GM21526 (cell line): ENCODE results near the gene CES4A.
"Not testable (repeated sequence)": the region's sequence is repeated elsewhere in the genome, so short reads cannot be mapped to it uniquely, and the experiment has no call there.

Experiments used
- ATAC-seq: cut with Tn5 transposase; IDR thresholded peaks from one replicate; pipeline ENCODE4 v1.9.1; 2021; ENCODE audit warnings: moderate library complexity; ENCODE audit not compliant: unreplicated experiment, low FRiP score

CES4A gene

DNA sequence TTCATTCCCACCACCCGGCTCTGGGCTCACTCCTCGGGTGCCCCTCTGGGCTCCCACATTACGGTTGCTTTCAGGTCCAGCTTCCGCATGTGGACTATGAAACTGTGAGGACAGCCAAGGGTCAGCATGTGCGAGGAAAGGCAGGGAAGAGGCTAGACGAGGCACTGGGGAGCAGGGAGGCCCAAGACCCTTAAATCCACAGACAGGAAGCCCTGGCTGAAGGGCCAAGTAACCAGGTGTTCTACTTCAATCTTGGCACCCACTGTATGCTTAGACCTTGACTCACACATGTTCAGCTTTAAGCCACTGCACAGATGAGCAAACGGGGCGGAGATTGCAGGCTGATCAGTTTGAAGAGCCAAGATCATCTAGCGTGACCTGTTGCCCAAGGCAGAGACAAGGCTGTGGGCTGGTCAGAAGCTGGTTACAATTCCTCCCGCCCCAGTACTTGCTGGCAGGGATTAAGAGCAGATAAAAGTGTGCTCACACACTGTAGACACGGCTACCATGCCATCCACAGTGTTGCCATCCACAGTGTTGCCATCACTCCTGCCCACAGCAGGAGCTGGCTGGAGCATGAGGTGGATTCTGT, at the start of gene CES4A:
Gene CES4A, plus strand, starts transcription at position 393 of the 592 bp plus-strand sequence. Its CDS starts 184 bp downstream, at position 577.
- no peak for ATAC-seq

DNA sequence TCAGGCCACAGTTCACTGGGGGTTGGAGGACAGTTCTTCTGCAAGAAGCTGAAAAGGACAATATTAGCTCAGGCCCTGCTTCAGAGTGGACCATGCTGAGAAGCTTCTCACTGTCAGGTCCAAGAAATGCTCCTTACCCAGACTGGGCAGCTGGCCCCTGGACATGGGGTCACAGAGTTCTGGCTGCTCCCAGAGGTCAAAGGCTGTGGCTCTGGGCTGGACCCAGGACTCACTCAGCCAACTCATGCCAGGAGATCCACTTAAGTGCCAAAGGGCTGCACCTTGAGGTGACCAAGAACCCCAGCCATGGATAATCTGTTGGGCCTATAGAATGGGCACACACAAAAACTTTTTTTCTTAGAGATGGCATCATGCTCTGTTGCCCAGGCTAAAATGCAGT, 49.0 kb upstream of the CES4A start:
- ATAC-seq, result no peak

DNA sequence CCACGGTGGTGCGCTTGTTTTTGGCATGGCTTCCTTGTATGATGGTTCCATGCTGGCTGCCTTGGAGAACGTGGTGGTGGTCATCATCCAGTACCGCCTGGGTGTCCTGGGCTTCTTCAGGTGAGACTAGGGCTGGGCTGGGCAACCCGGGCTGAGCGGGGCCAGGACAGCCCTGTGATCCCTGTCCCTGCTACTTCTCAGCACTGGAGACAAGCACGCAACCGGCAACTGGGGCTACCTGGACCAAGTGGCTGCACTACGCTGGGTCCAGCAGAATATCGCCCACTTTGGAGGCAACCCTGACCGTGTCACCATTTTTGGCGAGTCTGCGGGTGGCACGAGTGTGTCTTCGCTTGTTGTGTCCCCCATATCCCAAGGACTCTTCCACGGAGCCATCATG, 48.2 kb upstream of the CES4A start:
- ATAC-seq, result no peak

DNA sequence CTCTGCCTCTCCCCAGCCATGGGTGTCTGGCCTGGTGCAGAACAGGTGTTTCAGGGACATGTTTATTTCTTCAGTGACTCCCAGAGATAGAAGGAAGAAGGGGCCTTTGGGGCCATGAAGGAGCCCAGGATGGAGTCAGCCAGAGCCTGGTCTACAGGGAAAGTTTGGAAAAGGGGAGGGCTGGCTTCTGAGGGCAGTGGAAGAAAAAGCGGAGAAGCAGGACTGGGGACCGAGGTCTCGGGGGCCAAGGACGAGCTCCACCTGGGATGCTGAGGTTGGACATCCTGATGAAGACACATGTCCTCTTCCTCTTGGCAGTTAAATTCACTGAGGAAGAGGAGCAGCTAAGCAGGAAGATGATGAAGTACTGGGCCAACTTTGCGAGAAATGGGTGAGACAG, 45.4 kb upstream of the CES4A start:
- ATAC-seq, result no peak

DNA sequence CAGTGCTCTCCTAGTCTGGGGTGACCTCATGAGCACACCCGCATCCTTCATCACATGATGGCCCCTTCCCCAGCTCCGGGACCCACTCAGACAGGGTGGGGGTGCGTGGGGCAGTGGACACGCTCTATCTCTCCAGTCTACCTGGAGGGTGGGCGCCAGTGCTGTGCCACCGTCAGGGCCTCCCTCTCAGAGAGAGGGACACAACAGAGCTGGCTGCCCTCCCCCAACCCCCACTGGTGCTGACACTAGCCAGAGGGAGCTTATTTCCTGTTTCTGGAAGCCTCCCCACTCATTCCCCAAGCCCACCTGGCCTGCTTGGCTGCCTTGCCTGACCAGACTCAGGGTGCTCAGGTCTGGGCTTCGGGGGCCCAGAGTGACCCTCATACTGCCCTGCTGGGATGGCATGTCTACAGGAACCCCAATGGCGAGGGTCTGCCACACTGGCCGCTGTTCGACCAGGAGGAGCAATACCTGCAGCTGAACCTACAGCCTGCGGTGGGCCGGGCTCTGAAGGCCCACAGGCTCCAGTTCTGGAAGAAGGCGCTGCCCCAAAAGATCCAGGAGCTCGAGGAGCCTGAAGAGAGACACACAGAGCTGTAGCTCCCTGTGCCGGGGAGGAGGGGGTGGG, 44.8 kb upstream of the CES4A start:
- no peak for ATAC-seq

DNA sequence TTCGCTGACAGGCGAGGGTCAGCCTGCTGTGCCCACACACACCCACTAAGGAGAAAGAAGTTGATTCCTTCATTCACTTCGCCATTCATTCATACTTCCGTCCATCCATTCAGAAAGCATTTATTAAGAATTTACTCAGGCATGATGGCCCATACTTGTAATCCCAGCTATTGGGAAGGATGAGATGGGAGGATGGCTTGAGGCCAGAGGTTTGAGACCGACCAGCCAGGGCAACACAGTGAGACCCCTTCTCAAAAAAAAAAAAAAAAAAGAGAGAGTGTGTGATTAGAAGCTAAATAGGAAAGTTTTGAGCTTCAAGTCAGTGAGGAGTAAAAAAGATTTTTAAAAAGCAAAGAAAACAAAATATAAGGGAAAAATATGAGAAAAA, 44.3 kb upstream of the CES4A start:
- ATAC-seq, result no peak

DNA sequence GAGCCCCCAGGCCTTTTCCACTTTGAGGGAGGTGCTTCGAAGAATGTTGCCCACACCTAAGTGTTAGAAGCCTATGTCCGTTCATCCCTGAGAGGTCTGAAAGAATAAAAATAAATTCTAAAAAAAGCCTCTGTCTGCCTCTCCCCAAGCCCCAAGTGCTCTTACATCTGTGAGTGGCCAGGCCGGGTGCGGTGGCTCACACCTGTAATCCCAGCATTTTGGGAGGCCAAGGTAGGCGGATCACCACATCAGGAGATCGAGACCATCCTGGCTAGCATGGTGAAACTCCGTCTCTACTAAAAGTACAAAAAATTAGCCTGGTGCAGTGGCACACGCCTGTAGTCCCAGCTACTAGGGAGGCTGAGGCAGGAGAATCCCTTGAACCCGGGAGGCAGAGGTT, 43.4 kb upstream of the CES4A start:
- not testable (repeated sequence) for ATAC-seq

DNA sequence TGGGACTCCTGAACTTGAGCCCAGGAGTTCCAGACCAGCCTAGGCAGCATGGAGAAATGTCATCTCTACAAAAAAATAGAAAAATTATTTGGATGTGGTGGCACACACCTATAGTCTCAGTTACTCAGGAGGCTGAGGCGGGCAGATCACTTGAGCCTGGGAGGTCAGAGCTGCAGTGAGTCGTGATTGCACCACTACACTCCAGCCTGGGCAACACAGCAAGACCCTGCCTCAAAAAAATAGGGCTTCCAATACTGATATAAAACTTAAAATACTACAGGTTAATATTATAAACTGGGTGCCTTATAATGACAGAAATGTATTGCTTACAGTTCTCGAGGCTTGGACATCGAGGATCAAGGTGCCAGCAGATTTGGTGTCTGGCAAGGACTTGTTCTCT, 42.5 kb upstream of the CES4A start:
- ATAC-seq, result no peak

DNA sequence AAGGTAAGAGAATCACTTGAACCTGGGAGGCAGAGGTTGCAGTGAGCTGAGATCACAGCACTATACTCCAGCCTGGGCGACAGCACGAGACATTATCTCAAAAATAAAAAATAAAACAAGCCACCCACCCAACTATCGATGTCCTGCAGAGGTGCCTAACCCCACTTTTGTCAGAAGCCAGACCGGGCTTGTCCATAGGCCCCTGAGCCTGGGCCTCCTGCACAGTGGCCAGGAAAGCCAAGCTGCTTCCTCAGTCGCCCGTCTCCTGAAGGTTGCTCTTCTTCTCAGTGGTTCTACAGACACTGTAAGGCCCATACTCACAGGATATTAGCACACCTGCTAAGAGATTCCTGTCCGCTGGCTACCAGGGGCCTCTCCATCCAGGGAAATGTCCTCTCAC, 41.8 kb upstream of the CES4A start:
- no peak for ATAC-seq

DNA sequence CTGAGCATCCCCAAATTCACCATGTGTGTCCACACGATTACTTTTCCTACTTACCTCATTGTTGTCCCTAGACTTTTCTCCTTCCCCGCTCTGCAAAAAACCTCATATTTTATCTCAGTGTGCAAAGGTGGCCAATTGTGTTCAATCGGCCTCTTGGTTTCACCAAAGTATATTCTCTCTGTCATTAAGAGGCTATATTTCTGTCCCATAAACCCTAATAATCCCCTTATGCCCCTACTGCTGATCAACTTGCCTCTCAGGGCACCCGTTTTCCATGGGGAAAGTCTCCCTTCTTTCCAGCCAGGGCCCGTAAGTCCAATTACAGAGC, 41.5 kb upstream of the CES4A start:
- ATAC-seq, result no peak

DNA sequence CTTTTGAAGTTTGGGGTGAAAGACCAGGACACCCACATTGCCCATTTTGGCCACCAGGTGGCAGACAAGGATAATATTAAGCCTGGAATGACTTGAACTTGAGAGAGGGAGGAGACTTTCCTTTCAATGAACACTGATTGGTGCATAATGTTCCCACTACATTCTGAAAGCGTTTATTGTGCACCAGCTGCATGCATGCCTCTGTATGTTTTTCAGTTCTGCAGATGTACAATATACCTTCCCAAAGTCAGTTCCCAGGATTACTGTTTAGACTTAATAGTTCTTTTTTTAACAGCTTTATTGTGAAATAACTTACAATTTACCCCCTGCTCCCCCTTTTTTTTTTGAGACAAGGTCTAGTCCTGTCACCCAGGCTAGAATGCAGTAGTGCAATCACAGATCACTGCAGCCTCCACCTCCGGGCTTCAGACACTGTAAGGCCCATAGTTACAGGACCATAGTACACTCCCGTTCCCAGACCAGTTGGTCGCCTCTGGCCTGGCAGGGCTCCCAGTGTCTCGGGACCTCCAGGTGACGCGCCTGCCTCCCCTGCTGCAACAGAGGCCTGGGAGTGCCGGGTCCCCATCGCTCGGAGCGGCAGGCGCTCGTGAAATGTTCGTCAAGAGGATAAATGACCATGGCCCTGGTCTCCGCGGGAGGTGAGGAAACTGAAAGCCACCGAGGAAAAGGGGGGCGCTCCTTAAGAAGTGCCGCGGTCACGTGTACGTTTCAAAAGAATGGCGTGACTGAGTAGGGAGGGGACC, 40.9 kb upstream of the CES4A start:
- peak; percentile 49 for ATAC-seq

DNA sequence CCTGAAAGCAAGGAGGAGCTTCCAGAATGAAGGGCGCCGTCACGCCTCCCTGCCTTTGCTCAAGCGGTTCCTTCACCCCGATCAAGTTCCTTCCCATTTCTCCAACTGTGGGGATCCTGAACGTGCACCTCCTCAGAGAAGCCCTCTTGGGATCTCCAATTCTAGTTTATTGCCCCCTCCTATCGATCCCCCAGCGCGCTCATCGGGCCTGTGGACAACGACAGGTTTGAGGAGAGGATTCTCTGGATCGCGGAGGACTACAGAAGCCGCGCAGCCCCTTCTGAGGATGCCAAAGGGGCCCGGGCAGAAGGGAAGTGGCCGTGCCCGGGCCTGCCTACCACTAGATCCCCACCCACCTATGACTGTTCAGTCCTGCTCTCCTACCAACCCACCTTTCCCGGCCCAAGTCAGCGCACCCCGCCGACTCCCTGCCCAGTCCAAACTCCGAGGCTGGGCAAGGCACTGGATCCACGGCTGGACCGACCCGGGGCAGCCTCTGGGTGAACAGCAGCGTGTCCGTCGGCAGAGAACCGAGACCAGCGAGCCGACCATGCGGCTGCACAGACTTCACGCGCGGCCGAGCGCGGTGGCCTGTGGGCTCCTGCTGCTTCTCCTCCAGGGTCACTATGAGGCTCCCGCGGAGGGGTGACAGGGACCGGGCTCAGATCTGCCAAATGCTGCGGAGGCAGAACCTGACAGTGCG, 40.1 kb upstream of the CES4A start:
- ATAC-seq, result no peak

DNA sequence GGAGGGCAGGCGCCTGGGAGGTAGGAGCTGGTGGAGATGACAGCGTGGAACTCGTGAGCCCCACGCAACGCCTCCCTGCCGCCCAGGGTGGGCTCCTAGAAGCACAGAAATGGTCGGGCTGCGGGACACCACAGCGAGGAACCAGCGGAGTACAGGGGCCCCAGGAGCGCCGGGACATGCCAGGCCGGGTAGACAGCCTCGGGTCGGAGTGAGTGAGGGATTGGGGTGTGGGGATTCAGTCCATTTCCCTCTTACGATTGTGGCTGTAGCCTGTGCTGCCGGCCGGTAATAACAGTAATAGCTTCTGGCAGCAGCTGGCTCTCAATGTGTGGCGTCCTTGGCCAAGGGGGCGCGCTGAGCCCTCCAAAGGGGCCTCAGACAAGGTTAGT, 39.6 kb upstream of the CES4A start:
- no peak for ATAC-seq

DNA sequence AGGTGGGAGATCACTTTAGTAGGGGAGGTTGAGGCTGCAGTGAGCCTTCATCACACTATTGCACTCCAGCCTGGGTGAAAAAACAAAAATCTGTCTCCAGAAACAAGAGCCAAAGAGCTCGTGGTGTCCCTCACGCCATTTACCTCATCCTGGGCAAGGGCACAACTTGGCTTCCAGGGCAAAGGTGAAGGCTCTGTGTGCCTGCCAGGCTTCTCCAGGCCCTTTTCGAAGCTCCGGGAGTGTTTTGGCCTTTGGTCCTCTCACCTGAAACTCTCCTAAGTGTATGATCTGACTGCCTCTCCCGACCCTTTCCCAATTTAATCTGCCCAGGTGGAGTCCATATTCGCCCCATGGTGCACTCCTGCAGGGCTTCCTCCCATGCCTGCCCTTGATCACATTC, 38.9 kb upstream of the CES4A start:
- ATAC-seq, result no peak

DNA sequence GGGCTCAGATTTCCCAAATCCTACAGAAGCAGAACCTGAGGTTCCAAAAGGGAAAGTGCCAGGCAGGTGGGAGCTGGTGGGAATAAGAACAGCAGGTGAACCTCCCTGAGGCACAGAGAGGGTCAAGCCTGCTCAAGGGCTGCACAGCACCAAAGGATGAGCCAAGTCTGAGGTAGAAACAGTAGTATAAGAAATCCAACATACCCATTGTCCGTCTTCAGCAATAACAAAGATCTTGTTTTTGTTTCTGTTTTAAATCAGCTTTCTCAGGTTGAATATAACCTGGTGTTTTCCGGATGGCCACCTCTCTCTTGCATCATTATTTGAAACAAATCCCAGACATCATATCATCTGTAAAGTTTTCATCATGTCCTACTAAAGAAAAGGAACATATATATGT, 38.0 kb upstream of the CES4A start:
- ATAC-seq, result no peak

DNA sequence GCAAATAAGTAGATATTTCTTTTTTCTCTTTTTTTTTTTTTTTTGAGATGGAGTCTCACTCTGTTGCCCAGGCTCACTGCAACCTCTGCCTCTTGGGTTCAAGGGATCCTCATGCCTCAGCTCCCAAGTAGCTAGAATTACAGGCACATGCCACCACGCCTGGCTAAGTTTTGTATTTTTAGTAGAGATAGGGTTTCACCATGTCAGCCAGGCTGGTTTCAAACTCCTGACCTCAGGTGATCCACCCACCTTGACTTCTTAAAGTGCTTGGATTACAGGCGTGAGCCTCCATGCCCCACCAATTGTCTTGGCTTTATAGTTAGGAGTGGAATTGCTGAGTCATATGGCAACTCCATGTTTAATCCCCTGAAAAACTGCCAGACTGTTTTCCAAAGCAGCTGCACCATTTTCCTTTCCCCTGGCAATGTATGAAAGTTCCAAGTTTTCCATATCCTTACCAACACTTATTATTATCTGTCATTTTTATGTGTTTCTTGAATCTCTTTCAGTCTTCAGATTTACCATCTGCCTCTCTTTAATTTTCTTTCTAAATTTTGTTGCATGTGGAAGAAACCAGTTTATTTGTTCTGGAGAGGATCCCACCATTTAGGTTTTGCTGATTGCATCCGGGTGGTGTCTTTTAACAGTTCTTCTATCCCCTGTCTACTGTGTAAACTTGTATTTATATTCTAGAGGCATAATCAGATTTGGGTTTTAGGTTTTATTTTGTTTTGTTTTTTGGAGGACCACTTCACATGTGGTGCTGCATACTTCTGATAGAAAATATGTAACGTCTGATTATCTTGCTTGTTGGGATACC, 37.2 kb upstream of the CES4A start:
- no peak for ATAC-seq

DNA sequence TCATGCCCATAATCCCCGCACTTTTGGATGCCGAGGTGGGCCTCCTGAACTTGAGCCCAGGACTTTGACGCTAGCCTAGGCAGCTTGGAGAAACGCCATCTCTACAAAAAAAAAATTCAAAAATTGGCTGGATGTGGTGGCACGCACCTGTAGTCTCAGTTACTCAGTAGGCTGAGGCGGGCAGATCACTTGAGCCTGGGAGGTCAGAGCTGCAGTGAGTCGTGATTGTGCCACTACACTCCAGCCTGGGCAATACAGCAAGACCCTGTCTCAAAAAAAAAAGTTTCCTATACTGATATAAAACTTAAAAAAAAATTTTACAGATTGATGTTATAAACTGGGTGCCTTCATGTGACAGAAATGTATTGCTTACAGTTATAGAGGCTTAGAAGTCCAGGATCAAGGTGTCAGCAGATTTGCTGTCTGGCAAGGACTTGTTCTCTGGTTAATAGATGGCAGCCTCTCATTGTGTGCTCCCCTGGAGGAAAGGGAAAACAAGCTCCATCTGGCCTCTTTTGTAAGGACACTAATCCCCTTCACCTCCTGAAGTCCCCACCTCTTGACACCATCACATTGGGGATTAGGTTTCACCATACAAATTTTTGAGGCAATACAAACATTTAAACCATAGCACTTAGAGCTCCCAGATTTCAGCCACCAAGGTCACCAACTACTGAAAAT, 35.8 kb upstream of the CES4A start:
- no peak for ATAC-seq

DNA sequence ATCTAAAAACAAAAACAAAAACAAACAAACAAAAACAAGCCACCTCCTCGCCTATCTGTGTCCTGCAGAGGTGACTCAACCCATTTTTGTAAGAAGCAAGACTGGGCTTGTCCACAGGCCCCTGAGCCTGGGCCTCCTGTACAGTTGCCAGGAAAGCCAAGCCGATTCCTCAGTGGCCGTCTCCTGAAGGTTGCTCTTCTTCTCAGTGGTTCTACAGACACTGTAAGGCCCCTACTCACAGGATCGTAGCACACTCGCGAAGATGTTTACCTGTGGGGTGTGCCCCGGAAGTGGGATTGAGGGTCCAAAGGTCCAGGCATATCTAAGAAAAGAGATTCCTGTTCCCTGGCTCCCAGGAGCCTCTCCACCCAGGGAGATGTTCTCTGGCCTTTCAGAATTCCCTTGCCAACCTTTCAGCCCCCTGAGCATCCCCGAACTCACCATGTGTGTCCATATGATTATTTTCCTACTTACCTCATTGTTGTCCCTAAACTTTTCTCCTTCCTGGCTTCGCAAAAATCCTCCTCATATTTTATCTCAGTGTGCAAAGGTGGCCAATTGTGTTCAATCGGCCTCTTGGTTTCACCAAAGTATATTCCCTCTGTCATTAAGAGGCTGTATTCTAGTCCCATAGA, 34.8 kb upstream of the CES4A start:
- ATAC-seq, result no peak

DNA sequence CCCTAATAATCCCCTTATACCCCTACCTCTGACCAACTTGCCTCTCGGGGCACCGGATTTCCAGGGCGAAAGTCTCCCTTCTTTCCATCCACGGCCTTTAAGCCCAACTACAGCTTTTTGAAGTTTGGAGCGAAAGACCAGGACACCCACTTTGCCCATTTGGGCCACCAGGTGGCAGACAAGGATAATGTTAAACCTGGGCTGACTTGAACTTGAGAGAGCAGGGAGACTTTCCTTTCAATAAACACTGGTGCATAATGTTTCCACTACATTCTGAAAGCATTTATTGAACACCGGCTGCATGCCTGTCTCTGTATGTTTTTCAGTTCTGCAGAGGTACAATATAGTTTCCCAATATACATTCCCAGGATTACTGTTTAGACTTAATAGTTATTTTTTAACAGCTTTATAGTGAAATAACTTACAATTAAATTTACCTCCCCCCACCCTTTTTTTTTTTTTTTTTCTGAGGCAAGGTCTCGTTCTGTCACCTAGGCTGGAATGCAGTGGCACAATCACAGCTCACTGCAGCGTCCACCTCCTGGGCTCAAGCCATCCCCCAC, 34.2 kb upstream of the CES4A start:
- ATAC-seq, result peak; percentile 54
